K562 (cell line): ENCODE results near the gene DNAH3. TPM values are rescaled to one million over a fixed set of nuclear protein-coding genes. Genes with fewer than 3 reads are reported as not detected.

Experiments used
- ATAC-seq: fragments of 200-7000 bp; cut with Tn5 transposase; 3 replicates; pipeline ENCODE4 v1.9.1; 2020; ENCODE audit warnings: moderate library complexity
- BruUV-seq: library from RNA; stranded (reverse); fragments of 400-500 nt; replicated peaks from 2 replicates; lab custom pipeline; 2021; lab: Mats Ljungman, UMichigan
- CTCF ChIA-PET: fragments of 300-600 bp; formaldehyde crosslinking; extraction: SDS; loops from one replicate; lab custom pipeline; 2021; ENCODE audit warnings: low intra/inter-chr PET ratio; lab: Yijun Ruan, JAX
- POLR2A ChIA-PET: fragments of 300-600, 350-650 bp; sonication (Branson Sonifier 250); formaldehyde crosslinking; extraction: SDS; loops from one replicate; lab custom pipeline; 2021; ENCODE audit warnings: antibody characterized with exemption, inconsistent platforms; lab: Yijun Ruan, JAX
- DNase-seq, 4 experiments: peaks; one replicate each; pipeline versions ENCODE4 v3.0.0 to v3.0.0-alpha.2; 2011 to 2018; ENCODE audit warnings: low spot score in 3 of 4, mixed read lengths in 3 of 4; ENCODE audit errors: extremely low read depth in 1 of 4
- FAIRE-seq: peaks from 2 replicates; lab custom pipeline; 2011; peaks lifted over from hg19 to GRCh38; lab: Jason Lieb, UNC
- H2AFZ ChIP-seq: 2 replicates; pipeline ENCODE4 v1.6.0; 2011; ENCODE audit warnings: low read depth, low read length, control low read depth, inconsistent platforms
- H3K27ac ChIP-seq: fragments of 200-600 bp; 3 replicates; pipeline ENCODE4 v1.8.0; 2011; ENCODE audit warnings: low read depth, mild to moderate bottlenecking, control low read depth, inconsistent platforms, low read length, moderate library complexity, mixed read lengths; ENCODE audit errors: extremely low read depth
- H3K27me3 ChIP-seq, 2 experiments: fragments of 300-600 bp in 1 of 2; 2 replicates in 1 of 2; 3 replicates in 1 of 2; pipeline versions ENCODE4 v1.6.0 to v1.8.0; 2011; ENCODE audit warnings: inconsistent platforms in 2 of 2, low read length in 2 of 2, mild to moderate bottlenecking in 1 of 2, mixed read lengths in 1 of 2, moderate library complexity in 1 of 2; ENCODE audit not compliant: control insufficient read depth in 2 of 2, insufficient read depth in 2 of 2
- H3K36me3 ChIP-seq: fragments of 300-600 bp; 3 replicates; pipeline ENCODE4 v1.8.0; 2011; ENCODE audit warnings: mild to moderate bottlenecking, low read length, inconsistent platforms; ENCODE audit not compliant: control insufficient read depth, insufficient read depth
- H3K4me1 ChIP-seq, 2 experiments: fragments of 200-600 bp in 1 of 2; replicated peaks in 1 of 2; 2 replicates in 1 of 2; 3 replicates in 1 of 2; pipeline versions ENCODE4 v1.5.1 to v1.8.0; 2011; ENCODE audit warnings: inconsistent platforms in 2 of 2, low read length in 2 of 2, mild to moderate bottlenecking in 1 of 2, mixed read lengths in 1 of 2, moderate library complexity in 1 of 2; ENCODE audit not compliant: control insufficient read depth in 2 of 2, insufficient read depth in 2 of 2
- H3K4me2 ChIP-seq: 2 replicates; pipeline ENCODE4 v1.6.1; 2011; ENCODE audit warnings: low read length, control low read depth, inconsistent platforms, mixed read lengths; ENCODE audit not compliant: insufficient read depth
- H3K4me3 ChIP-seq: fragments of 200-600 bp; sonication (generic), shearing (Covaris generic); 2 replicates; pipeline ENCODE4 v1.5.1; 2016; ENCODE audit warnings: control low read depth, inconsistent platforms
- H3K79me2 ChIP-seq: fragments of 200-600 bp; 3 replicates; pipeline ENCODE4 v1.8.0; 2011; ENCODE audit warnings: low read length, inconsistent platforms; ENCODE audit not compliant: control insufficient read depth, insufficient read depth
- H3K9ac ChIP-seq, 2 experiments: 2 replicates each; pipeline versions ENCODE4 v1.6.0 to v1.6.1; 2011; ENCODE audit warnings: low read depth in 2 of 2, low read length in 2 of 2, control low read depth in 1 of 2, inconsistent platforms in 1 of 2, mild to moderate bottlenecking in 1 of 2, mixed read lengths in 1 of 2; ENCODE audit not compliant: insufficient read depth in 1 of 2
- H3K9me1 ChIP-seq: one replicate; pipeline ENCODE4 v1.6.0; 2011; ENCODE audit warnings: inconsistent platforms, mild to moderate bottlenecking, low read length, moderate library complexity; ENCODE audit not compliant: control insufficient read depth, insufficient read depth
- H3K9me3 ChIP-seq: replicated peaks from 2 replicates; pipeline ENCODE4 v1.5.1; 2011; ENCODE audit warnings: low read depth, low read length, inconsistent platforms; ENCODE audit not compliant: control insufficient read depth, insufficient read depth
- H4K20me1 ChIP-seq: replicated peaks from 2 replicates; pipeline ENCODE4 v1.6.1; 2011; ENCODE audit warnings: low read length, inconsistent platforms, mixed read lengths; ENCODE audit not compliant: control insufficient read depth, insufficient read depth
- NEUROD1 ChIP-seq: fragments of 150-350 bp; IDR thresholded peaks from 2 replicates; pipeline ENCODE4 v1.6.1; 2014; ENCODE audit warnings: borderline replicate concordance, low read length, low read depth; ENCODE audit not compliant: partially characterized antibody
- NFIX ChIP-seq: fragments of 250-450 bp; sonication (Bioruptor Pico); IDR thresholded peaks from 2 replicates; pipeline ENCODE4 v1.4.0; 2020; ENCODE audit warnings: low read depth, mild to moderate bottlenecking, moderate library complexity
- RB1 ChIP-seq: fragments of 450-650 bp; IDR thresholded peaks from 2 replicates; pipeline ENCODE4 v1.6.1; 2017; ENCODE audit warnings: low read depth, mild to moderate bottlenecking
- SMARCB1 ChIP-seq: IDR thresholded peaks from 2 replicates; pipeline ENCODE4 v1.6.1; 2011; ENCODE audit warnings: improper control_type of control experiment, low read depth; ENCODE audit not compliant: insufficient read length
- SPI1 ChIP-seq: IDR thresholded peaks from 2 replicates; pipeline ENCODE4 v1.6.1; 2011; ENCODE audit warnings: low read depth, low read length, control low read depth, borderline replicate concordance
- WGBS: fragments of 100-300 bp; shearing (Covaris generic); methylation state at CpG from one replicate; pipeline ENCODE4 v1.1.6; 2016; ENCODE audit warnings: low coverage, mixed read lengths; ENCODE audit not compliant: insufficient coverage; ENCODE audit errors: missing lambda C conversion rate; 5-methylcytosine and 5-hydroxymethylcytosine counted together
- in situ Hi-C: fragments of 300-500 bp; cut with MboI; formaldehyde crosslinking; loops from 4 replicates; pipeline ENCODE4 v1.15.0; 2018; ENCODE audit warnings: inconsistent platforms, mixed read lengths
- intact Hi-C: fragments of 100-400 bp; cut with micrococcal nuclease; formaldehyde crosslinking; loops from 2 replicates; pipeline ENCODE4 v1.14.2; 2022
- polyA plus RNA-seq, 8 experiments: library from polyadenylated mRNA; depleted of rRNA in 4 of 8; stranded (reverse) in 5 of 8; unstranded in 3 of 8; fragments of >200 nt; fragmentation: Nextera tagmentation in 2 of 8; fragmentation: Illumina TruSeq in 1 of 8; extraction: Ambion mirVana in 2 of 8; extraction: Trizol in 1 of 8; gene quantifications; 2 replicates each; pipeline versions ENCODE4 v1.2.1 to v1.2.3, GENCODE V29; 2011 to 2014; ENCODE audit warnings: inconsistent platforms in 1 of 8, missing spikeins in 1 of 8
- total RNA-seq, 7 experiments: library from RNA; depleted of rRNA in 6 of 7; stranded (reverse); fragments of >200 nt in 6 of 7; fragmentation: Illumina TruSeq in 2 of 7; extraction: Trizol in 2 of 7; gene quantifications; 2 replicates each; pipeline versions ENCODE4 v1.2.1 to v1.2.3, GENCODE V29; 2011 to 2021; ENCODE audit warnings: low replicate concordance in 1 of 7
- TF ChIP-seq, protein P1 (sequence below), 3 experiments: IDR thresholded peaks in 2 of 3; conservative IDR thresholded peaks in 1 of 3; 2 replicates each; pipeline ENCODE4 v1.5.1; 2011 to 2012; ENCODE audit warnings: low read length in 3 of 3, mild to moderate bottlenecking in 3 of 3, control low read depth in 2 of 3, improper control_type of control experiment in 1 of 3, inconsistent platforms in 1 of 3, low read depth in 1 of 3, mixed read lengths in 1 of 3, moderate library complexity in 1 of 3; ENCODE audit not compliant: insufficient read depth in 2 of 3

Gene DNAH3
- total and polyA plus RNA-seq, 9 of the 15 experiments (the other 6 are each of a cell fraction or from before 2014, with no cell fraction given) = 0.32 to 0.84 (median 0.44) TPM

- Histone ChIP-seq H2AFZ (no peak overlapping the region), H3K9ac (no peak overlapping the region), H3K4me2 (no peak overlapping the region), H3K4me3 (no peak overlapping the region), H4K20me1 (no peaks in the 10 kb centered on the region), H3K27ac (no peak overlapping the region), H3K9me1 (no peaks in the 10 kb centered on the region), H3K27me3 (peaks cover 7 to 37% of the 10 kb centered on the region in 2 experiments), H3K36me3 (no peaks in the 10 kb centered on the region), H3K9me3 (no peaks in the 10 kb centered on the region), H3K79me2 (no peaks in the 10 kb centered on the region), H3K4me1 (no peaks in the 10 kb centered on the region; a peak in 1 of 5 replicates)
- FAIRE-seq (no peak), DNase-seq (no peak), ATAC-seq (no peak)
- CTCF ChIA-PET = no interaction called here
- in situ Hi-C loops (no loop called here), intact Hi-C loops (no loop called here)
- TF ChIP-seq NFIX (CRISPR knock-in tag) (no peak), SPI1 (peak; percentile 44; the same call in 1 of the 2 replicates), RB1 (no peak), SMARCB1 (no peak), NEUROD1 (no peak)
- TF ChIP-seq, protein P1, sequence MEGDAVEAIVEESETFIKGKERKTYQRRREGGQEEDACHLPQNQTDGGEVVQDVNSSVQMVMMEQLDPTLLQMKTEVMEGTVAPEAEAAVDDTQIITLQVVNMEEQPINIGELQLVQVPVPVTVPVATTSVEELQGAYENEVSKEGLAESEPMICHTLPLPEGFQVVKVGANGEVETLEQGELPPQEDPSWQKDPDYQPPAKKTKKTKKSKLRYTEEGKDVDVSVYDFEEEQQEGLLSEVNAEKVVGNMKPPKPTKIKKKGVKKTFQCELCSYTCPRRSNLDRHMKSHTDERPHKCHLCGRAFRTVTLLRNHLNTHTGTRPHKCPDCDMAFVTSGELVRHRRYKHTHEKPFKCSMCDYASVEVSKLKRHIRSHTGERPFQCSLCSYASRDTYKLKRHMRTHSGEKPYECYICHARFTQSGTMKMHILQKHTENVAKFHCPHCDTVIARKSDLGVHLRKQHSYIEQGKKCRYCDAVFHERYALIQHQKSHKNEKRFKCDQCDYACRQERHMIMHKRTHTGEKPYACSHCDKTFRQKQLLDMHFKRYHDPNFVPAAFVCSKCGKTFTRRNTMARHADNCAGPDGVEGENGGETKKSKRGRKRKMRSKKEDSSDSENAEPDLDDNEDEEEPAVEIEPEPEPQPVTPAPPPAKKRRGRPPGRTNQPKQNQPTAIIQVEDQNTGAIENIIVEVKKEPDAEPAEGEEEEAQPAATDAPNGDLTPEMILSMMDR (IDR thresholded peaks at IDR 0.05 in 2 of 3, conservative IDR thresholded peaks at IDR 0.05 in 1 of 3; ENCODE audit: insufficient read depth in 2 of 3, low read depth in 1 of 3, low read length in 3 of 3) = no peak
- no TSS peak for BruUV-seq
- POLR2A ChIA-PET = interaction anchor here (1.4 kb wide), 1 partner anchor 9 kb away, joined by 4 read pairs; no protein-coding TSS in a partner anchor
- 0% methylated on average over 4 of the region's 4 CpGs for WGBS
Measured at GRCh38 chr16:20976576-20976975, 174.1 kb downstream of the DNAH3 start.
